ENCODE data around the gene SV2B. TPM values are rescaled to one million over a fixed set of nuclear protein-coding genes. Genes with fewer than 3 reads are reported as not detected.

The SV2B gene
- total RNA-seq, 1 experiment from 2014 or later: not detected

DNA sequence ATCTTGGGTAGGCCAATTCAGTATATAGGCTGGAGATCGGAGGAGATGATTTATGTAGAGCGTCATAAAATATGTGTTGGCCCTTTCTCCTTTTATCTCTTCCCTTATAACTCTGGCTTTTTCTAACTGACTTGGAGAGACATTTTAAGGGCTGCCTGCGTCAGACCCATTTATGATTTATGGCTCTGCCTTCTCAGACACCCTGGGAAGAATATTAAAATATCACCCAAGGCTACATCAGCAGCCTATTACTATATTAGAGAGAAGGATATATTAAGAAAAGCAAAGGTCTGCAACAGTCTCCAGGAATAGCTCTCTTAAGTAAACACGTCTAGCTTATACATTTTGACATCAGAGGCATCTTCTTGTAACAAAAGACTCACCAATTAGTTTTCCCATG is 179.4 kb downstream of the SV2B start:
- ChIA-PET POLR2A (no interaction called here), RAD21 (ENCODE audit: low non-redundant PET in 1 of 2, low total read pairs in 2 of 2, uncharacterized antibody in 2 of 2, unreplicated experiment in 2 of 2) (interaction anchor here in 1 of 2 experiments (0.6 kb wide), 1 partner anchor 159 kb away, joined by 5 read pairs; no protein-coding TSS in a partner anchor), CTCF (interaction anchor here (0.9 to 1.8 kb wide), 2 partner anchors 8 to 11 kb away, joined by 3 to 5 read pairs; no protein-coding TSS in a partner anchor)
- peaks cover 0 to 4% of the 10 kb centered on the region in 2 experiments; a peak in 1 of 4 replicates for H3K9me3 ChIP-seq (ENCODE audit: control insufficient read depth in 1 of 2, insufficient read depth in 1 of 2, low read depth in 1 of 2, low read length in 2 of 2)
- no peak overlapping the region for H3K4me2 ChIP-seq (ENCODE audit: low read length)
- H3K27ac ChIP-seq (ENCODE audit: low read depth, low read length): no peak overlapping the region
- no peaks in the 10 kb centered on the region for H3K9me2 ChIP-seq (ENCODE audit: insufficient read depth)
- ATAC-seq (no peak), DNase-seq (ENCODE audit: low read depth, low spot score) (no peak)
- no peaks in the 10 kb centered on the region for H3K36me3 ChIP-seq (ENCODE audit: control insufficient read depth in 1 of 2, insufficient read depth in 2 of 2, low read length in 2 of 2)
- no peak overlapping the region for H3K4me3 ChIP-seq (replicated peaks in 1 of 2; ENCODE audit: low read depth in 1 of 2, low read length in 2 of 2)
- peaks cover 11% of the 10 kb centered on the region; the same call in 1 of the 2 replicates for H3K27me3 ChIP-seq (ENCODE audit: insufficient read depth, low read length)
- H2AFZ ChIP-seq (ENCODE audit: low read depth, low read length, poor library complexity, severe bottlenecking): no peak overlapping the region
- intact Hi-C loops (cut with micrococcal nuclease): no loop called here
- TF ChIP-seq YY1 (IDR thresholded peaks at IDR 0.05; ENCODE audit: extremely low read depth, insufficient replicate concordance, low read depth, low read length) (no peak), EZH2 (IDR thresholded peaks at IDR 0.05) (no peak), ZFX (IDR thresholded peaks at IDR 0.05) (no peak), POLR2AphosphoS5 (IDR thresholded peaks at IDR 0.05; ENCODE audit: low read depth, low read length) (no peak), SP1 (IDR thresholded peaks at IDR 0.05; ENCODE audit: low read depth) (no peak), EZH2phosphoT487 (IDR thresholded peaks at IDR 0.05; ENCODE audit: borderline replicate concordance) (no peak), ZNF274 (IDR thresholded peaks at IDR 0.05; ENCODE audit: low read depth, low read length) (no peak), POLR2A (IDR thresholded peaks at IDR 0.05; ENCODE audit: borderline replicate concordance, extremely low read depth, insufficient read depth, insufficient read length) (no peak)
- TF ChIP-seq, protein P1, sequence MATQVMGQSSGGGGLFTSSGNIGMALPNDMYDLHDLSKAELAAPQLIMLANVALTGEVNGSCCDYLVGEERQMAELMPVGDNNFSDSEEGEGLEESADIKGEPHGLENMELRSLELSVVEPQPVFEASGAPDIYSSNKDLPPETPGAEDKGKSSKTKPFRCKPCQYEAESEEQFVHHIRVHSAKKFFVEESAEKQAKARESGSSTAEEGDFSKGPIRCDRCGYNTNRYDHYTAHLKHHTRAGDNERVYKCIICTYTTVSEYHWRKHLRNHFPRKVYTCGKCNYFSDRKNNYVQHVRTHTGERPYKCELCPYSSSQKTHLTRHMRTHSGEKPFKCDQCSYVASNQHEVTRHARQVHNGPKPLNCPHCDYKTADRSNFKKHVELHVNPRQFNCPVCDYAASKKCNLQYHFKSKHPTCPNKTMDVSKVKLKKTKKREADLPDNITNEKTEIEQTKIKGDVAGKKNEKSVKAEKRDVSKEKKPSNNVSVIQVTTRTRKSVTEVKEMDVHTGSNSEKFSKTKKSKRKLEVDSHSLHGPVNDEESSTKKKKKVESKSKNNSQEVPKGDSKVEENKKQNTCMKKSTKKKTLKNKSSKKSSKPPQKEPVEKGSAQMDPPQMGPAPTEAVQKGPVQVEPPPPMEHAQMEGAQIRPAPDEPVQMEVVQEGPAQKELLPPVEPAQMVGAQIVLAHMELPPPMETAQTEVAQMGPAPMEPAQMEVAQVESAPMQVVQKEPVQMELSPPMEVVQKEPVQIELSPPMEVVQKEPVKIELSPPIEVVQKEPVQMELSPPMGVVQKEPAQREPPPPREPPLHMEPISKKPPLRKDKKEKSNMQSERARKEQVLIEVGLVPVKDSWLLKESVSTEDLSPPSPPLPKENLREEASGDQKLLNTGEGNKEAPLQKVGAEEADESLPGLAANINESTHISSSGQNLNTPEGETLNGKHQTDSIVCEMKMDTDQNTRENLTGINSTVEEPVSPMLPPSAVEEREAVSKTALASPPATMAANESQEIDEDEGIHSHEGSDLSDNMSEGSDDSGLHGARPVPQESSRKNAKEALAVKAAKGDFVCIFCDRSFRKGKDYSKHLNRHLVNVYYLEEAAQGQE (IDR thresholded peaks at IDR 0.05; ENCODE audit: low read depth): no peak
- no peaks in the 10 kb centered on the region for H3K4me1 ChIP-seq (ENCODE audit: control insufficient read depth in 1 of 2, insufficient read depth in 2 of 2, low read length in 2 of 2)
- no peaks in the 10 kb centered on the region for H4K20me1 ChIP-seq (ENCODE audit: insufficient read depth)
- no peak overlapping the region for H3K9ac ChIP-seq (ENCODE audit: low read length)
- no peaks in the 10 kb centered on the region for H3K79me2 ChIP-seq (ENCODE audit: insufficient read depth, low read length)
- no TSS peak for BruUV-seq (replicated peaks)
